Stomach smooth muscle (tissue), 2 donors: Measurements from ENCODE around the gene SH3D19.
"Not testable (repeated sequence)": the region's sequence is repeated elsewhere in the genome, so short reads cannot be mapped to it uniquely, and the experiment has no call there.

Source experiments
- H3K27ac ChIP-seq: one replicate; pipeline ENCODE4 v1.7.0; 2013; ENCODE audit warnings: mild to moderate bottlenecking, low read length, inconsistent platforms
- H3K27me3 ChIP-seq, 2 donors: one replicate each; pipeline ENCODE4 v1.7.0; 2013; ENCODE audit warnings: low read length in 2 of 2; ENCODE audit not compliant: insufficient read depth in 2 of 2, control insufficient read depth in 1 of 2
- H3K36me3 ChIP-seq, 2 donors: one replicate each; pipeline ENCODE4 v1.7.0; 2013; ENCODE audit warnings: low read length in 2 of 2; ENCODE audit not compliant: control insufficient read depth in 2 of 2, insufficient read depth in 2 of 2
- H3K4me1 ChIP-seq: one replicate; pipeline ENCODE4 v1.7.0; 2013; ENCODE audit warnings: low read length; ENCODE audit not compliant: control insufficient read depth, insufficient read depth
- H3K4me3 ChIP-seq, 2 donors: one replicate each; pipeline ENCODE4 v1.7.0; 2013; ENCODE audit warnings: low read length in 2 of 2
- H3K9ac ChIP-seq, 2 donors: one replicate each; pipeline ENCODE4 v1.7.0; 2013; ENCODE audit warnings: low read length in 2 of 2, mild to moderate bottlenecking in 1 of 2
- H3K9me3 ChIP-seq, 2 donors: one replicate each; pipeline ENCODE4 v1.7.0; 2013; ENCODE audit warnings: low read length in 2 of 2; ENCODE audit not compliant: control insufficient read depth in 2 of 2
- donor health status: healthy.
- donor health status: Pancreatic carcinoma.

SH3D19 gene

GRCh38 chr4:151268905-151269304, 56.5 kb downstream of the SH3D19 start:
- H3K27me3 ChIP-seq, H3K4me3 ChIP-seq, H3K9ac ChIP-seq, H3K4me1 ChIP-seq, H3K9me3 ChIP-seq, H3K36me3 ChIP-seq, H3K27ac ChIP-seq: not testable (repeated sequence)

GRCh38 chr4:151267822-151268535, 57.4 kb downstream of the SH3D19 start:
- Histone ChIP-seq H3K27me3 (no peaks in the 10 kb centered on the region), H3K9me3 (peaks cover 0 to 4% of the 10 kb centered on the region in 2 donors), H3K36me3 (no peaks in the 10 kb centered on the region), H3K4me3 (no peak overlapping the region), H3K4me1 (peaks cover 4% of the 10 kb centered on the region), H3K27ac (no peak overlapping the region), H3K9ac (no peak overlapping the region)

GRCh38 chr4:151267104-151267503, 58.3 kb downstream of the SH3D19 start:
- H3K4me1 ChIP-seq, result peaks cover 7% of the 10 kb centered on the region
- H3K27me3 ChIP-seq, result no peaks in the 10 kb centered on the region
- peaks cover 0 to 4% of the 10 kb centered on the region in 2 donors for H3K9me3 ChIP-seq
- H3K36me3 ChIP-seq, result no peaks in the 10 kb centered on the region
- H3K27ac ChIP-seq, result no peak overlapping the region
- H3K4me3 ChIP-seq, result no peak overlapping the region
- no peak overlapping the region for H3K9ac ChIP-seq

- Histone ChIP-seq H3K27me3 (no peaks in the 10 kb centered on the region), H3K4me1 (peaks cover 7% of the 10 kb centered on the region), H3K9ac (no peak overlapping the region), H3K4me3 (no peak overlapping the region), H3K27ac (no peak overlapping the region), H3K36me3 (no peaks in the 10 kb centered on the region), H3K9me3 (peaks cover 0 to 4% of the 10 kb centered on the region in 2 donors)
Observed at GRCh38 chr4:151266497-151266896, 58.9 kb downstream of the SH3D19 start.

- no peaks in the 10 kb centered on the region for H3K27me3 ChIP-seq
- peaks cover 0 to 4% of the 10 kb centered on the region in 2 donors for H3K9me3 ChIP-seq
- no peaks in the 10 kb centered on the region for H3K36me3 ChIP-seq
- H3K27ac ChIP-seq, result no peak overlapping the region
- H3K4me3 ChIP-seq, result no peak overlapping the region
- H3K9ac ChIP-seq, result no peak overlapping the region
- peaks cover 7% of the 10 kb centered on the region for H3K4me1 ChIP-seq
Observed at GRCh38 chr4:151263455-151263854, 62.0 kb downstream of the SH3D19 start.

- H3K9me3 ChIP-seq, result peaks cover 0 to 4% of the 10 kb centered on the region in 2 donors
- H3K27ac ChIP-seq, result no peak overlapping the region
Observed at GRCh38 chr4:151260526-151260925, 64.9 kb downstream of the SH3D19 start.

GRCh38 chr4:151259752-151260151, 65.7 kb downstream of the SH3D19 start:
- Histone ChIP-seq H3K4me1 (peaks cover 7% of the 10 kb centered on the region), H3K4me3 (no peak overlapping the region), H3K9me3 (peaks cover 0 to 4% of the 10 kb centered on the region in 2 donors), H3K36me3 (no peaks in the 10 kb centered on the region), H3K27me3 (no peaks in the 10 kb centered on the region), H3K27ac (no peak overlapping the region), H3K9ac (no peak overlapping the region)

More at GRCh38 chr4:151260526-151260925, 64.9 kb downstream of the SH3D19 start:
- H3K9ac ChIP-seq, result no peak overlapping the region
- no peaks in the 10 kb centered on the region for H3K27me3 ChIP-seq
- H3K36me3 ChIP-seq, result no peaks in the 10 kb centered on the region
- peaks cover 7% of the 10 kb centered on the region for H3K4me1 ChIP-seq
- H3K4me3 ChIP-seq, result no peak overlapping the region

GRCh38 chr4:151257704-151258103, 67.7 kb downstream of the SH3D19 start:
- no peaks in the 10 kb centered on the region for H3K27me3 ChIP-seq
- no peak overlapping the region for H3K27ac ChIP-seq
- H3K4me1 ChIP-seq, result peaks cover 5% of the 10 kb centered on the region

GRCh38 chr4:151256134-151256533, 69.3 kb downstream of the SH3D19 start:
- no peaks in the 10 kb centered on the region for H3K4me1 ChIP-seq
- no peak overlapping the region for H3K27ac ChIP-seq

More at GRCh38 chr4:151257704-151258103, 67.7 kb downstream of the SH3D19 start:
- Histone ChIP-seq H3K4me3 (no peak overlapping the region), H3K36me3 (no peaks in the 10 kb centered on the region), H3K9me3 (no peaks in the 10 kb centered on the region), H3K9ac (no peak overlapping the region)

GRCh38 chr4:151255680-151256079, 69.7 kb downstream of the SH3D19 start:
- not testable (repeated sequence) for H3K4me3 ChIP-seq, H3K27me3 ChIP-seq, H3K27ac ChIP-seq, H3K9ac ChIP-seq, H3K36me3 ChIP-seq, H3K9me3 ChIP-seq, H3K4me1 ChIP-seq

More at GRCh38 chr4:151256134-151256533, 69.3 kb downstream of the SH3D19 start:
- no peaks in the 10 kb centered on the region for H3K9me3 ChIP-seq
- no peaks in the 10 kb centered on the region for H3K36me3 ChIP-seq
- no peaks in the 10 kb centered on the region for H3K27me3 ChIP-seq
- no peak overlapping the region for H3K9ac ChIP-seq
- no peak overlapping the region for H3K4me3 ChIP-seq

GRCh38 chr4:151255226-151255625, 70.2 kb downstream of the SH3D19 start:
- H3K4me1 ChIP-seq, H3K27me3 ChIP-seq, H3K4me3 ChIP-seq, H3K9me3 ChIP-seq, H3K27ac ChIP-seq, H3K36me3 ChIP-seq, H3K9ac ChIP-seq: not testable (repeated sequence)
